ENCODE results near the gene FCER1G. TPM values are rescaled to one million over a fixed set of nuclear protein-coding genes. Genes with fewer than 3 reads are reported as not detected.
A peak's percentile ranks its signal among the peaks of the same experiment; 100 is the strongest.
"Not testable (repeated sequence)": the region's sequence is repeated elsewhere in the genome, so short reads cannot be mapped to it uniquely, and the experiment has no call there.

FCER1G gene
- total and polyA plus RNA-seq, 2 experiments from 2014 or later = 4.3 to 4.8 TPM

DNA sequence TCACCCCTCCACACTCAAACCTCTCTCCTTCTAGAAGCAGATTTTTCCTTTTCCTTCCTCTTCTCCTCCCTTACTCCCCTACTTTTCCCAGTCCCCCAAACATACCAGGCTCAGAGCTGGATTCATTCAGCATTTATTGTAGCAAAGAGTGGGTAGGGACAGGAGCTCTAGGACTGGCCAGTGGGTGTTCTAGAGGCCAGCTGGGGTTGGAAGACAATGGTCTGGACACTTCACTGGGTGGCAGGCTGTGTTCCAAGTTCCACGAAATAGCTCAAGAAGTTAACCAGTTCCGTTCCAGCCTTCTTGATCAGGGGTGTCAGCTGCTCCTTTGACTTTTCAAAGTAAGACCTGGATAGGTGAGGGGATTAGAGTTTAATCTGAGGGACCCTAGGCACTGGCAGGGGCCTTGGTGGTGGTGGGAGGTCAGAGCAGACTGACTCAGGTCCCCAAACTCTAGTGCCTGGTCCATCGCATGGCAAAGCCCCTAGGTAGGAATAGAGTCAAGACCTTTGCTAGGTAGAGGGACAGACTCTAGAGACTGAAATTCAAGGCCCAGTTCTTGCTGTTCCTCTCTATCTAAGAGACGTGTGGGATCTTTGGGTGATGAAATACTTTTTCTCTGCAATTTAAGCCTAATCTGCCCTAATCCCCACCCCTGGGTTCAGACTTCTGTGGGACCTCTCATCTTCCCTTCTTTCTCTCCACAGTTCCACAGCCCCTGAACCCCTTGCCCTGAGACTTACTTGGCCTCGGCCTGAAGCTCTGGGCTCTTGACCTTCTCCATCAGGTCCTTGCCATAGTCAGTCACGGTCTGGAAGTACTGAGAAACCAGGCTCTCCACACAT lies 7.3 kb downstream of the FCER1G start:
- Histone ChIP-seq H3K9me2 (replicated peaks; ENCODE audit: insufficient read depth) (no peaks in the 10 kb centered on the region), H3K27me3 (no peaks in the 10 kb centered on the region), H3K4me1 (ENCODE audit: insufficient read depth) (peaks cover 25% of the 10 kb centered on the region), H3K9me3 (ENCODE audit: low read depth) (no peaks in the 10 kb centered on the region), H2AFZ (no peak overlapping the region), H3K27ac (peak overlapping the region; percentile 86), H3K36me3 (replicated peaks; ENCODE audit: insufficient read depth, low read depth) (no peaks in the 10 kb centered on the region), H4K20me1 (ENCODE audit: insufficient read depth, poor library complexity, severe bottlenecking) (no peaks in the 10 kb centered on the region), H3K79me2 (no peaks in the 10 kb centered on the region), H3K4me2 (peak overlapping the region; percentile 63), H3K4me3 (no peak overlapping the region)
- WGBS (ENCODE audit: low lambda C conversion rate, missing lambda C conversion rate) = 81% methylated on average over 6 of the region's 6 CpGs
- DNase-seq (ENCODE audit: low spot score) = no peak
- no peak for TF ChIP-seq EZH2phosphoT487 (IDR thresholded peaks at IDR 0.05; ENCODE audit: low read depth, severe bottlenecking, unreplicated experiment)
- no peak for TF ChIP-seq EZH2 (IDR thresholded peaks at IDR 0.05; ENCODE audit: borderline replicate concordance)
- TF ChIP-seq, protein P1, sequence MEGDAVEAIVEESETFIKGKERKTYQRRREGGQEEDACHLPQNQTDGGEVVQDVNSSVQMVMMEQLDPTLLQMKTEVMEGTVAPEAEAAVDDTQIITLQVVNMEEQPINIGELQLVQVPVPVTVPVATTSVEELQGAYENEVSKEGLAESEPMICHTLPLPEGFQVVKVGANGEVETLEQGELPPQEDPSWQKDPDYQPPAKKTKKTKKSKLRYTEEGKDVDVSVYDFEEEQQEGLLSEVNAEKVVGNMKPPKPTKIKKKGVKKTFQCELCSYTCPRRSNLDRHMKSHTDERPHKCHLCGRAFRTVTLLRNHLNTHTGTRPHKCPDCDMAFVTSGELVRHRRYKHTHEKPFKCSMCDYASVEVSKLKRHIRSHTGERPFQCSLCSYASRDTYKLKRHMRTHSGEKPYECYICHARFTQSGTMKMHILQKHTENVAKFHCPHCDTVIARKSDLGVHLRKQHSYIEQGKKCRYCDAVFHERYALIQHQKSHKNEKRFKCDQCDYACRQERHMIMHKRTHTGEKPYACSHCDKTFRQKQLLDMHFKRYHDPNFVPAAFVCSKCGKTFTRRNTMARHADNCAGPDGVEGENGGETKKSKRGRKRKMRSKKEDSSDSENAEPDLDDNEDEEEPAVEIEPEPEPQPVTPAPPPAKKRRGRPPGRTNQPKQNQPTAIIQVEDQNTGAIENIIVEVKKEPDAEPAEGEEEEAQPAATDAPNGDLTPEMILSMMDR (IDR thresholded peaks at IDR 0.05; ENCODE audit: poor library complexity) = no peak

- Histone ChIP-seq H3K4me2 (peak overlapping the region; percentile 63), H3K4me3 (no peak overlapping the region), H3K27me3 (no peaks in the 10 kb centered on the region), H4K20me1 (ENCODE audit: insufficient read depth, poor library complexity, severe bottlenecking) (no peaks in the 10 kb centered on the region), H3K4me1 (ENCODE audit: insufficient read depth) (peaks cover 13% of the 10 kb centered on the region), H3K79me2 (peaks cover 4% of the 10 kb centered on the region), H3K36me3 (replicated peaks; ENCODE audit: insufficient read depth, low read depth) (no peaks in the 10 kb centered on the region), H3K9me3 (ENCODE audit: low read depth) (no peaks in the 10 kb centered on the region), H3K9me2 (replicated peaks; ENCODE audit: insufficient read depth) (no peaks in the 10 kb centered on the region), H3K27ac (peak overlapping the region; percentile 86), H2AFZ (no peak overlapping the region)
- DNase-seq (ENCODE audit: low spot score) = peak; percentile 84
- TF ChIP-seq, protein P1 (IDR thresholded peaks at IDR 0.05; ENCODE audit: poor library complexity) = no peak
- 53% methylated on average over 7 of the region's 7 CpGs for WGBS (ENCODE audit: low lambda C conversion rate, missing lambda C conversion rate)
These were observed 9.0 kb downstream of the FCER1G start for GRCh38 chr1:161223805-161224694.

DNA sequence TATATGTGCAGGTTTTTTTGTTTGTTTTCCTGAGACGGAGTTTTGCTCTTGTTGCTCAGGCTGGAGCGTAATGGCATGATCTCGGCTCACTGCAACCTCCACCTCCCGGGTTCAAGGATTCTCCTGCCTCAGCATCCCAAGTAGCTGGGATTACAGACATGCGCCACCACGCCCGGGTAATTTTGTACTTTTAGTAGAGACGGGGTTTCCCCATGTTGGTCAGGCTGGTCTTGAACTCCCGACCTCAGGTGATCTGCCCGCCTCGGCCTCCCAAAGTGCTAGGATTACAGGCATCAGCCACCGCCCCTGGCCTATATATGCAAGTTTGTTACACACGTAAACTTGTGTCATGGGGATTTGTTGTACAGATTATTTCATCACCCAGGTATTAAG lies 9.6 kb downstream of the FCER1G start:
- H3K4me3 ChIP-seq; DNase-seq (ENCODE audit: low spot score); H3K36me3 ChIP-seq (replicated peaks; ENCODE audit: insufficient read depth, low read depth); H3K4me1 ChIP-seq (ENCODE audit: insufficient read depth); H4K20me1 ChIP-seq (ENCODE audit: insufficient read depth, poor library complexity, severe bottlenecking); H3K79me2 ChIP-seq; H3K9me2 ChIP-seq (replicated peaks; ENCODE audit: insufficient read depth); H3K27me3 ChIP-seq; H3K9me3 ChIP-seq (ENCODE audit: low read depth); H2AFZ ChIP-seq: not testable (repeated sequence)
- 62% methylated on average over 13 of the region's 13 CpGs for WGBS (ENCODE audit: low lambda C conversion rate, missing lambda C conversion rate)
- Histone ChIP-seq H3K27ac (peak overlapping the region; percentile 86), H3K4me2 (peak overlapping the region; percentile 19)

- Histone ChIP-seq H3K27me3 (no peaks in the 10 kb centered on the region), H3K9me3 (ENCODE audit: low read depth) (no peaks in the 10 kb centered on the region), H3K4me2 (peak overlapping the region; percentile 19), H3K36me3 (replicated peaks; ENCODE audit: insufficient read depth, low read depth) (no peaks in the 10 kb centered on the region), H4K20me1 (ENCODE audit: insufficient read depth, poor library complexity, severe bottlenecking) (no peaks in the 10 kb centered on the region), H3K4me3 (no peak overlapping the region), H2AFZ (no peak overlapping the region), H3K27ac (peak overlapping the region; percentile 86), H3K4me1 (ENCODE audit: insufficient read depth) (peaks cover 10% of the 10 kb centered on the region), H3K79me2 (peaks cover 4% of the 10 kb centered on the region), H3K9me2 (replicated peaks; ENCODE audit: insufficient read depth) (no peaks in the 10 kb centered on the region)
- TF ChIP-seq, protein P1 (IDR thresholded peaks at IDR 0.05; ENCODE audit: poor library complexity) = no peak
- TF ChIP-seq EZH2 (IDR thresholded peaks at IDR 0.05; ENCODE audit: borderline replicate concordance) (no peak), EZH2phosphoT487 (IDR thresholded peaks at IDR 0.05; ENCODE audit: low read depth, severe bottlenecking, unreplicated experiment) (no peak)
- no peak for DNase-seq (ENCODE audit: low spot score)
- 73% methylated on average over 7 of the region's 7 CpGs for WGBS (ENCODE audit: low lambda C conversion rate, missing lambda C conversion rate)
These were observed 10.1 kb downstream of the FCER1G start for GRCh38 chr1:161225178-161225533.

Data from hepatocyte (in vitro differentiated cells).